Ectodermal cell (in vitro differentiated cells): Measurements from ENCODE around the gene AMHR2.

ENCODE experiments used
- H3K27ac ChIP-seq: 2 replicates; pipeline ENCODE4 v1.7.0; 2013; ENCODE audit warnings: mild to moderate bottlenecking, low read depth, low read length; ENCODE audit not compliant: insufficient read depth, poor library complexity, severe bottlenecking
- H3K27me3 ChIP-seq: 2 replicates; pipeline ENCODE4 v1.7.0; 2013; ENCODE audit warnings: mild to moderate bottlenecking, low read length; ENCODE audit not compliant: insufficient read depth, control insufficient read depth, poor library complexity, severe bottlenecking
- H3K36me3 ChIP-seq: one replicate; pipeline ENCODE4 v1.7.0; 2013; ENCODE audit warnings: low read length; ENCODE audit not compliant: control insufficient read depth, insufficient read depth
- H3K4me1 ChIP-seq: one replicate; pipeline ENCODE4 v1.7.0; 2013; ENCODE audit warnings: low read length; ENCODE audit not compliant: control insufficient read depth, insufficient read depth
- H3K4me3 ChIP-seq: 2 replicates; pipeline ENCODE4 v1.7.0; 2013; ENCODE audit warnings: low read depth, low read length, control low read depth; ENCODE audit not compliant: insufficient read depth
- H3K9me3 ChIP-seq: 2 replicates; pipeline ENCODE4 v1.7.0; 2013; ENCODE audit warnings: mild to moderate bottlenecking, low read length, moderate library complexity; ENCODE audit not compliant: control insufficient read depth
- WGBS, 2 experiments: methylation state at CpG; one replicate each; pipeline ENCODE4 v1.1.7; 2013; ENCODE audit warnings: missing lambda C conversion rate in 2 of 2; 5-methylcytosine and 5-hydroxymethylcytosine counted together

AMHR2 gene

DNA sequence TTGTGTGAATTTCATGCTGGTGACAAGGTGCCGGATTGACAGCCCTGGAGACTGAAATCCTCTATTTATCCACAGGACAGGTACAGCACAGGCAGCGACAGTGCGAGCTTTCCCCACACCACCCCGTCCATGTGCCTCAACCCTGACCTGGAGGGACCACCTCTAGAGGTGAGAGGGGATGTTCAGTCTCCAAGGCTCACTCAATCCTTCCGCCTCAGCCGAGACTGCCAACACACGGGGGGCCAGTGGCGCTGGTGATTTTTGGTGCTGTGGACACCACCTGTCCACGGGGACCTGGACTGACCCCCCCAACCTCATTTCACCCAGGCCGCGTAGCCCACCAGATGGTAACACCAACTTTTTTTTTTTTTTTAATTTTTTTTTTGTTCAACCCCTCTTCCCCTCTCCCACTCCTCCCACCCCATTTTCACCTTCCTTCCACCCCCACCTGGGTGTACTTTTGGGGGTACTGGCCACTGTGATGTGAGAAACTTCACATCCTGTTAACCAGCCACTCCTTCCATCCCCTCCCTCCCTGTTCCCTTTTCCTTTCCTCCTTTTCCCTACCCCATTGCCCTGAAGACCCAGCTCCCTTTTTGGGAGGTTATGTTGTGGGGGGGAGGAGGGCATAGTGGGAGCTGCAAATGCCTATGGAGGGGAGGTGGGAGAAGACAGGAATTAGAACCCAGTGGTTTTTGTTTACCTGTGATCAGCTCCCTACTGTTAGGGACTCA lies 41.2 kb downstream of the AMHR2 start:
- H3K4me3 ChIP-seq, result no peak overlapping the region
- H3K4me1 ChIP-seq, result peaks cover 19% of the 10 kb centered on the region
- H3K36me3 ChIP-seq, result peaks cover 94% of the 10 kb centered on the region
- H3K27ac ChIP-seq, result no peak overlapping the region
- 92 to 93% methylated on average over 11 of the region's 11 CpGs for WGBS, 2 experiments
- no peaks in the 10 kb centered on the region for H3K27me3 ChIP-seq
- no peaks in the 10 kb centered on the region for H3K9me3 ChIP-seq

- Histone ChIP-seq H3K4me1 (peaks cover 18% of the 10 kb centered on the region), H3K27me3 (no peaks in the 10 kb centered on the region), H3K27ac (no peak overlapping the region), H3K36me3 (peaks cover 92% of the 10 kb centered on the region), H3K9me3 (no peaks in the 10 kb centered on the region), H3K4me3 (no peak overlapping the region)
- 91 to 100% methylated on average over 2 of the region's 2 CpGs for WGBS, 2 experiments
Observed at GRCh38 chr12:53465679-53466078, 42.0 kb downstream of the AMHR2 start.

- 95% methylated on average over 4 of the region's 4 CpGs for WGBS, 2 experiments
- Histone ChIP-seq H3K4me1 (peaks cover 10% of the 10 kb centered on the region), H3K27ac (no peak overlapping the region), H3K4me3 (no peak overlapping the region), H3K9me3 (no peaks in the 10 kb centered on the region), H3K36me3 (peaks cover 88% of the 10 kb centered on the region), H3K27me3 (no peaks in the 10 kb centered on the region)
Observed at GRCh38 chr12:53466640-53467039, 43.0 kb downstream of the AMHR2 start.

- H3K9me3 ChIP-seq, result no peaks in the 10 kb centered on the region
- H3K4me1 ChIP-seq, result peaks cover 8% of the 10 kb centered on the region
- no peak overlapping the region for H3K4me3 ChIP-seq
- 94 to 97% methylated on average over 5 of the region's 5 CpGs for WGBS, 2 experiments
- H3K27ac ChIP-seq, result no peak overlapping the region
- H3K27me3 ChIP-seq, result no peaks in the 10 kb centered on the region
- peaks cover 90% of the 10 kb centered on the region for H3K36me3 ChIP-seq
Observed at GRCh38 chr12:53467082-53467481, 43.4 kb downstream of the AMHR2 start.

- Histone ChIP-seq H3K27me3 (no peaks in the 10 kb centered on the region), H3K36me3 (peaks cover 90% of the 10 kb centered on the region), H3K4me1 (peaks cover 5% of the 10 kb centered on the region), H3K4me3 (no peak overlapping the region), H3K27ac (no peak overlapping the region), H3K9me3 (no peaks in the 10 kb centered on the region)
- WGBS, 2 experiments, result 83 to 98% methylated on average over 2 of the region's 2 CpGs
Observed at GRCh38 chr12:53467880-53468279, 44.2 kb downstream of the AMHR2 start.

- 96 to 100% methylated on average over 1 of the region's 1 CpG for WGBS, 2 experiments
- peaks cover 88% of the 10 kb centered on the region for H3K36me3 ChIP-seq
Observed at GRCh38 chr12:53468282-53468681, 44.6 kb downstream of the AMHR2 start.

DNA sequence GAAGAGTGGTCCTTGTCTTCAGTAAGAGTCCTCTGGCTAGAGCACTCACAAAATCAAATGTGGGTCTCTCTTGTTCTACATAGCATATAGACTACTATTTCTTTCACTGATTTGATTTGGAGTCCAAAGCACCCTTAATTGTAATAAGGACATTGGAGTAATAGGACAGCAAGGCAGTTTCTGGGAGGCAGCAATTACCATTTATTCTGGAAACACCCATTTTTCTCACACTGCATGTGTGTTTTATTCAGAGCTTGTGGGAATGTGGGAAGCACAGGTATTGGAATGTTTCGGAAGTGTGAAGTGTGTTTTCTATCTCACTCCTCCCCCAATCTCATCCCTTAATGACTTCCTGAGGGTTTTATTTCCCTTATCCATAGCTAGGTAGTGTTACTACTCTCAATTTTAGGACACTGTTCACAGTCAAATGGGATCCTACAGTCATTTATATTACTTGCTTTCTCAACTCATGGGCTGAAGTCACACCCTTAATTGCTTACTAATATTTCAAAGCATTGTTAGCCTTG lies 48.5 kb downstream of the AMHR2 start:
- no peak overlapping the region for H3K27ac ChIP-seq
- H3K4me3 ChIP-seq, result no peak overlapping the region
- no peaks in the 10 kb centered on the region for H3K9me3 ChIP-seq
- no peaks in the 10 kb centered on the region for H3K27me3 ChIP-seq
- peaks cover 89% of the 10 kb centered on the region for H3K36me3 ChIP-seq
- H3K4me1 ChIP-seq, result peaks cover 10% of the 10 kb centered on the region
- 100% methylated on average over 1 of the region's 1 CpG; no CpG with 5 or more reads in 1 of the 2 experiments for WGBS, 2 experiments

More at GRCh38 chr12:53468282-53468681, 44.6 kb downstream of the AMHR2 start:
- Histone ChIP-seq H3K9me3 (no peaks in the 10 kb centered on the region), H3K4me3 (no peak overlapping the region), H3K27me3 (no peaks in the 10 kb centered on the region), H3K27ac (no peak overlapping the region), H3K4me1 (peaks cover 5% of the 10 kb centered on the region)

GRCh38 chr12:53474077-53474476 lies 50.4 kb downstream of the AMHR2 start:
- H3K36me3 ChIP-seq, result peaks cover 80% of the 10 kb centered on the region
- H3K27ac ChIP-seq, result peak overlapping the region; percentile 36
- peaks cover 10% of the 10 kb centered on the region for H3K4me1 ChIP-seq
- 96 to 100% methylated on average over 2 of the region's 2 CpGs for WGBS, 2 experiments
- no peaks in the 10 kb centered on the region for H3K9me3 ChIP-seq
- no peaks in the 10 kb centered on the region for H3K27me3 ChIP-seq
- H3K4me3 ChIP-seq, result no peak overlapping the region

DNA sequence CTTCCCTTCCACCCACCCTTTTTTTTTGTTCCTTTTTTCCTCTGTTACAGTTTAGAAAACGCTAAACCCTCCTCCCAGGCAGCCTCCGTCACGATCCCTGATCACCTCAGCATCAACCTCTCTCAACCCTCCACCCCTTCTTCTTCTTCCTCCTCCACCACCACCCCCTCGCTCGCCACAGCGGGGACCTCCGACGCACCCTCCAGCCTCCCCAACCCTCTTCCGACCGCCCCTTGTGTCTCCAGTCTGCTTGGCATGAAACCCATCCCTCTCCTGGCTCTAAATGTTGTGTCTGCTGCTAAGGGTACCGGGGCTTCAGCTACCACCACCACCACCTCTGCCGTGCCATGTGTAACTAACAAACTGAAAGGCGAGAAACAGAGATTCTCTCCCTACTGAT lies 51.2 kb downstream of the AMHR2 start:
- 91 to 94% methylated on average over 13 of the region's 13 CpGs for WGBS, 2 experiments
- Histone ChIP-seq H3K36me3 (peaks cover 75% of the 10 kb centered on the region), H3K4me3 (no peak overlapping the region), H3K9me3 (no peaks in the 10 kb centered on the region), H3K27me3 (no peaks in the 10 kb centered on the region), H3K4me1 (peaks cover 13% of the 10 kb centered on the region), H3K27ac (peak overlapping the region; percentile 13)

- Histone ChIP-seq H3K36me3 (peaks cover 66% of the 10 kb centered on the region), H3K27ac (no peak overlapping the region), H3K27me3 (no peaks in the 10 kb centered on the region), H3K4me3 (no peak overlapping the region), H3K4me1 (peaks cover 18% of the 10 kb centered on the region), H3K9me3 (no peaks in the 10 kb centered on the region)
- 83 to 87% methylated on average over 2 of the region's 2 CpGs for WGBS, 2 experiments
Observed at GRCh38 chr12:53476769-53477209, 53.1 kb downstream of the AMHR2 start.
